Measurements from ENCODE around the gene ZNF385A.

The ZNF385A gene

GRCh38 chr12:54390668-54391551, 6.4 kb upstream of the ZNF385A start:
- no peak for DNase-seq

DNA sequence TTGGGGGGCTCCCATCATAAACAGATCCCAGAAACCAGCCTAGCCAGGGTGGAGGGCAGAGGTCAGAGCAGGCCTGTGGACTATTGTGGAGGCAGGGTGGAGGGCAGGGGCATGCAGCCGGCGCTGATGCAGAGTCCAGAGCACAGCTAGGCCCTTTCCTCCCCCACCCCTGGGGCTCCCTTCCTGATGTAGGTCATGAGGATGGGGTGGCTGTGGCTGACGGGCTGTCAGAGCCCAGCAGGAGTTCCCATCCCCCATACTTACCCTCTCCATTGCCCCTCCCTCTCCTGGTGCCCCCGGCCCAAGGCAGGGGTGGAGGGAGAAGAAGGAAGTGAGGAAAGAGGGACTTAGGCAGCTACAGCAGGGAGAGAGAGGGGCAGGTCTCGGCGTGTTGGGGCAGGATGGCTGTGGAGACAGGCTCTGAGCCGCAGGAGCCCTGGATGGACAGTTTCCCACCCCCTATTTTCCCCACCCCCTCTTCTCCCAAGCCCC, 5.7 kb upstream of the ZNF385A start:
- DNase-seq, result no peak

DNA sequence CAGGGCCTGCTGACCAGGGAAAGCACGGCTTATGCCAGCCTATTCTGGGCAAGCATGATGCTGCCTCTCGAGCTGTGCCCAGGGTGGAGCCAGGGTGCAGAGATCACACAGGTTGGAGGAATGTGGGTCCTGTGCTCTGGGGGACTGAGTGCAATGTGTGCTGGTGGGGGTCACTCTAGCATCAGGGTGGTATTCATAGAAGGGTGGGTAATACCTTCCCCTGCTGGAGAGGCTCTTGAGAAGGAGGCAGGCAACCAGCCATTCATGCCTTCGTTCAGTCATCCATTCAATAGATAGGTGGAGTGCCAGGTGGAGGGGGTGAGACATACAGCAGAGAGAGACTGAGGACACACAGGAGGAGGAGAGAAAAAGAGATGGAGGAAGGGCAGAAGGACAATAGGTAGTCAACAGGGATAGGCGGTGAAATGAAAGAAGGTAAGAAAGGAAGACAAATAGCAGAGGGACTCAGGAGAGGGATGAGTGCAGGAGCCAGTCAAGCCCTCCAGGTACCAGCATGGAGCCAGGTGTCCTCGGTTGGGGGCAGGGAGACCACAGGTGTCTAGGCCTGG, 5.2 kb upstream of the ZNF385A start:
- no peak for DNase-seq

- DNase-seq, result no peak
Observed at GRCh38 chr12:54389134-54389508, 4.6 kb upstream of the ZNF385A start.

- DNase-seq, result no peak
Observed at GRCh38 chr12:54388237-54389133, 4.0 kb upstream of the ZNF385A start.

DNA sequence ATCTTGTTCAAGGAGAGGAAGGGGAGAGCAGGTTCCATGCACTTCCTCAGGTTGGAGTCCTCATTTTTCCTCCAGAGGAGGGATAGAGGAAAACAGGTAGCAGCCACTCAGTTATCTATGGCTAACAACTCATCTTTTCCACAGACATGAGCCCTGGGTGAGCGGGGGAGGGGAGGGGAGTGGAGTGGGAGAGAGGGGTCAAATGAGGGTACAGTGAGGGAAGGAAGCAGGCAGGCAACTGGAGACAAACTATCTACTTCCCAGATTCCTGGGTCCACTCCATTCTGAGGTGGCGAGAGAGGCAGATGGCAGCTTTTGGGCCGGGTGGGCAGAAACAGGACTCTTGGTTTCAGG, 2.6 kb upstream of the ZNF385A start:
- DNase-seq, result no peak

DNA sequence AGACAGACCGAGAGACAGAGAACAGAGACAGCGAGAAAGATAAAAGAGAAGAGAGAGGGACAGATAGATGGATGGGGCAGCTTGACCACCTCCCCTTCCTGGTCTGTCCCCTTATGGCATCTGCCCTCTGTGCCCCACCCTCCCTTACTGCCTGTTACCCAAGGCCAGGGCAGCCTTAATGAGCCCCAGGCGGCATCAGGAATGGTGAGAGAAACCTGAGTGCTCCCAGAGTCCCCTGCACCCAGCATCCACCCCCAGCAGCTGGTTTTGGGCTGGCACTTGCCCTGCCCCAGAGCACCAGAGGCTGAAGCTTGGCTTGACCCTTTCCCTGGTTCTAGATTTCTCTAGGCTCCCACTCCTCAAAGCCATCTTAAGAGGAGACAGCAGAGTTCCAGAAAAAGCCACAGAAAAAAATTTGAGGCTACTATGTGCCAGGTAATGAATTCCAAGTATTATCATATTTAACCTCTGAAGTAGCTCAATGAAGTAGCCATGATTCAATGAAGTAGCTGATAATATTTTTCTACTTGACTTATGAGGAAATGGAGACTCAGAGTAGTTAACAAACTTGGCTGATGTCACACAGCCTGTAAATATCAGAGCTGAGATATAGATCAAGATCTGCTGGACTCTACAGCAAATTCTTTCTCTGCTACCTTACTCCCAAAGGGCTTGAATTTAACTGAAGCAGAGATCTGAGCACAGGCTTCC, 2.0 kb upstream of the ZNF385A start:
- no peak for DNase-seq

GRCh38 chr12:54385251-54385914, 850 bp upstream of the ZNF385A start:
- no peak for DNase-seq

GRCh38 chr12:54383041-54383609, 1.4 kb downstream of the ZNF385A start:
- no peak for DNase-seq

DNA sequence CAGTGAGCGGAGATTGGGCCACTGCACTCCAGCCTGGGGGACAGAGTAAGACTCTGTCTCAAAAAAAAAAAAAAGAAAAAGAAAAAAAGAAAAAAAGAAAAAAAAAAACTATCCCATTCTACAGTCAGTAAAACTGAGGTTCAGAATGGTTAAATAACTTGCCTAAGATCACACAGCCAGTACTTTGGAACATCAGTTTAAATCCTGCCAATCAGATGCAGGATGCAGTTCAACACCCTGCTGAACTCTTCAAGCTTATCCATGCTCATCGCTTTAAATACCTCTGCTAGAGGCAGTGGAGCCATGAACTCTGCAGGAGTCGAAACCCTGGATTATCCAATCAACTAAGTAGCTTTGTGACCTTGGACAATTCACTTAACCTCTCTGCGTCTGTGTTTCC, 3.4 kb downstream of the ZNF385A start:
- DNase-seq, result no peak

DNA sequence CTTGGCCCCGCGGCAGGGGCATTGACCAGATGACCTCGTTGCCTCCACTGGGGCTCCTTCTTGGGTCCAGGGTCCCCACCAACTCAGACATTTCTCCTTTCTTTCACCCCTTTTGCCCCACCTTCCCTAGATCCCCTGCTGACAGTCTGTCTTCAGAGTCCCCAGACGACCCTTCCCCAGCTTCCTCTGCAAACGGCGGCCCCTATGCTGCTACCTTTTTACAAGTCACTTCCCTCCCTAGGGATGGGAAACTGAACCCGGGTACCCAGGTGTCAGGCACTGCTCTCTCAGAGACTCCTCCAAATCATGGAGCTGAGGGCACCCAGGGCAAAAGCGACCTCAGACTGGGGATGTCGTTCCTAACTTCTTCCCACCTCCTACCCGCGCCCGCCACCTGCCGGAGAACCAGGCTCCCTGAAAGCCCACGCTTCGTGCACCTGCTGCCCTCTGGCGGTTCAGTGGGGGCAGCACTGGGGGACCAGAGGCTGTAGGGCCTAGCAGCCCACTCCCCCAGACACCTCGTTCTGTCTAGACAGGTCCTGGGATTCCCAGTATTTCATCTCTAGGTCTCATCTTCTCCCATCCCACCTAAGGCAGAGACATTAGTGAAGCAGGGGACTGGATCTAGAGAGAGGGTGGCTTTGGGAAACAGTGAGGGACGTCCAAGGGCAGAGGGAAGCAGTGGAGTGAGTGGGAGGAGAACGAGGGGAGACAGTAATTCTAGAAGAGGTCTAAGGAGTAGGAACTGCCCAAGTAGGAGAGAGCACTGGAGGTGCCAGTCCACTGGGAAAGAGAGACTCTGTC, 4.9 kb downstream of the ZNF385A start:
- DNase-seq, result peak; percentile 94

- peak; percentile 79 for DNase-seq
Observed at GRCh38 chr12:54378796-54379397, 5.6 kb downstream of the ZNF385A start.

GRCh38 chr12:54377797-54378515, 6.6 kb downstream of the ZNF385A start:
- peak; percentile 18 for DNase-seq

GRCh38 chr12:54377007-54377406, 7.5 kb downstream of the ZNF385A start:
- DNase-seq, result no peak

DNA sequence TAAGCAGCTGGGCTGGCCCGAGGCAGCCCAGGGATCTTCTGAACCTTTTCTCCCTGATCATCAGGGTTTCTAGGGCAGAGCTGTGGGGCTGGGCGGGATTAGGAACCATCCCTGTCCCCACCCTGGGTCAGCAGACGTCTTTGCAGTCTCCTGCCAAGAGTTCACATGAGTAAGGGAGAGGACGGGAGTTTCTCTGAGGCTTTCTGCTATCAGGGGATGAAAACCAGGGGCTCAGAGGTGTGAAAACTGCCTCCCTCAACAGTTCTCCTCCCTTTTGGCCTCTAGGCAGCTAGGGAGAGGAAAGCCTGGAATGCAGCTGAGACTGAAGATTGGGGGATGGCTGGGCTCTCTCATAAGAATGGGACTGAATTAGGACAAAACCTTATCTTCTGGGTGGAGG, 7.9 kb downstream of the ZNF385A start:
- peak; percentile 17 for DNase-seq

GRCh38 chr12:54375259-54375579, 9.3 kb downstream of the ZNF385A start:
- no peak for DNase-seq

DNA sequence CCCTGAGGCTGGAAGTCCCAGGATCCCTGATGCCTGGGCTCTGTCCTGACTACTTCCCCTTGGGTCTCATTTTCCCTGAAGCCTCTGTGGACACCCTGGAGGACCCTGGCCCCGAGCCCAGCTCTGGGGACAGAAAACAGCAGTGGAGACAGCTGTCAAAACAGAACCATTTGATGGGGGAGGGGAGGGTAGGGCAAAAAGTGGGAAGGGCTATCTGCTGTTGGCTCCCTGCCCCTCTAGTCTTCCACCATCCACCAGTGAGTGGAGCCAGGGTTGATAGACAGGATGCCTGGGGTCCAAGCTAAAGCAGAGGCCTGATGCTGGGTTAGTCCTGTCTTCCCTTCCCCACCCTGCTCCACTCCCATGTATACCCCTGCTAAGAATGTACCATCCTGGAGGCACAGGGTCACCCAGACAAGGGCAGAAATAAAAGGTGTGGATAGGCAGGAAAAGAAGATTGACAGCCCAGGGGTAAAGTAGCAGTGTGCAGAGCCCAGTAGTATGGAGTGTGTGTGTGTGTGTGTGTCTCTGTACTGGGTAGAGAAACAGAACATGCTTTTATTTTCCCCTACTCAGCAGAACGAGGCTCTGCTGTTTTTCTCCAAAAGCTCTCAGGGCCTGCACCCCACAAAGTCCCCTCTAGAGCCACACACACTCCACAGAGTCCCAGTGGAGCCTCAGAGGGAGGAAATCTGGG, 9.8 kb downstream of the ZNF385A start:
- no peak for DNase-seq

DNA sequence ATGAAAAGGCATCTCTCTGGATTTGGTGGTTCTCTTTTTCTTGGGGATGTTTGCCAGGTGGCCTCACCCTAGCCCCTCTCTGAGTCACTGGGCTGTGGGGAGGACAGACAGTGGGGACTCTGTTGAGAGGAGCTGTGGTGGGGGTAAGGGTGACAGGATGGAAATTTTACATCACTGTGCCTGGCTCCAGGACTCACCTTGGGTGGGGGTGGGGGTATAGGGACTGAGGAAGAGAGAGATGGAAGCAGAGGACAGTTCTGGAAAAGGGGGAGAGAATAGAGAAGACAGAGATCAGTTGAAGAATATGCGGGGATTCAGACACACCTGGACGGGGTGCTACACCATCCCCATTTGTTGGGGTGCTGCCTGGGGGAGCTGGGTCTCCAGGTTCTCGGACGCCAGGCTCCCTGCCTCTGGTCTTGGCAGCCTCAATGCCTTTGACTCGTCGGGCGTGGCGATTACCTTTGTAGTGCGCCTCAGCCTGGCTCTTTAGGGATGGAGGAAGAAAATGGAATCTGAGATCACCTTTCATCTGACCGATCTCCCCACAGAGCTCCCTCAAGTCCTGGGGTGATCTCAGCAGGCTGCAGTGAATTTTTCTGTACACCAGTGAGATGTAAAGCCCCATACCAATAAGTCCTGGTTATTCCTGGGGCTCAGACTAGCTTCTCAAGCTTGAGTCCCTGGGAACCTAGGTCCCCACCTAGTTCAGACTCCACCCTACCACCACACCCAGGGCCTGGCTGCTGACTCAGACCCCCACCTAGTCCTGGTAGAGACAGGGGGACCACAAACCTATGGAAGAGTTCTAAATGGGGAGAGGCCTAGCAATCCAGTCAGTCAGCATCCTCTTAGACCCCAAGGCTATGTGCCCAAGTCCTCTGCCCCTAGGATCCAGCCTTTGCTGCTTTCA, 10.6 kb downstream of the ZNF385A start:
- DNase-seq, result no peak
